ENCODE measurements around the gene ROR1. TPM values are rescaled to one million over a fixed set of nuclear protein-coding genes. Genes with fewer than 3 reads are reported as not detected.

The ROR1 gene
- total and polyA plus RNA-seq, 9 of the 15 experiments (the other 6 are each of a cell fraction or from before 2014, with no cell fraction given), result 0.02 TPM; not detected in 8

- no peak for TF ChIP-seq NR1H2 (CRISPR knock-in tag; IDR thresholded peaks at IDR 0.05)
Measured at GRCh38 chr1:64019818-64020217, 246.0 kb downstream of the ROR1 start (continued).

- no TSS peak for BruUV-seq (replicated peaks)
- intact Hi-C loops (cut with micrococcal nuclease) (no loop called here), in situ Hi-C loops (cut with MboI) (no loop called here)
- Histone ChIP-seq H3K9ac (ENCODE audit: insufficient read depth in 1 of 2, low read depth in 2 of 2, low read length in 2 of 2) (no peak overlapping the region), H4K20me1 (replicated peaks; ENCODE audit: control insufficient read depth, insufficient read depth, low read length) (no peaks in the 10 kb centered on the region), H2AFZ (ENCODE audit: low read depth, low read length) (no peak overlapping the region), H3K4me2 (ENCODE audit: insufficient read depth, low read length) (no peak overlapping the region), H3K36me3 (ENCODE audit: control insufficient read depth, insufficient read depth, low read length) (no peaks in the 10 kb centered on the region), H3K9me1 (ENCODE audit: control insufficient read depth, insufficient read depth, low read length) (no peaks in the 10 kb centered on the region), H3K27ac (ENCODE audit: extremely low read depth, low read depth, low read length) (no peak overlapping the region), H3K79me2 (ENCODE audit: control insufficient read depth, insufficient read depth, low read length) (no peaks in the 10 kb centered on the region), H3K4me1 (replicated peaks in 1 of 2; ENCODE audit: control insufficient read depth in 2 of 2, insufficient read depth in 2 of 2, low read length in 2 of 2) (no peaks in the 10 kb centered on the region), H3K27me3 (ENCODE audit: control insufficient read depth in 2 of 2, insufficient read depth in 2 of 2, low read length in 2 of 2) (no peaks in the 10 kb centered on the region), H3K9me3 (replicated peaks; ENCODE audit: control insufficient read depth, insufficient read depth, low read depth, low read length) (no peaks in the 10 kb centered on the region), H3K4me3 (no peak overlapping the region)
- ATAC-seq (no peak), FAIRE-seq (no peak), DNase-seq (ENCODE audit: extremely low read depth in 1 of 4, low spot score in 3 of 4) (no peak)
- ChIA-PET POLR2A (no interaction called here), CTCF (ENCODE audit: low intra/inter-chr PET ratio) (no interaction called here)
- WGBS (ENCODE audit: insufficient coverage, low coverage, missing lambda C conversion rate), result 5% methylated on average over 3 of the region's 3 CpGs
- TF ChIP-seq, protein P1, sequence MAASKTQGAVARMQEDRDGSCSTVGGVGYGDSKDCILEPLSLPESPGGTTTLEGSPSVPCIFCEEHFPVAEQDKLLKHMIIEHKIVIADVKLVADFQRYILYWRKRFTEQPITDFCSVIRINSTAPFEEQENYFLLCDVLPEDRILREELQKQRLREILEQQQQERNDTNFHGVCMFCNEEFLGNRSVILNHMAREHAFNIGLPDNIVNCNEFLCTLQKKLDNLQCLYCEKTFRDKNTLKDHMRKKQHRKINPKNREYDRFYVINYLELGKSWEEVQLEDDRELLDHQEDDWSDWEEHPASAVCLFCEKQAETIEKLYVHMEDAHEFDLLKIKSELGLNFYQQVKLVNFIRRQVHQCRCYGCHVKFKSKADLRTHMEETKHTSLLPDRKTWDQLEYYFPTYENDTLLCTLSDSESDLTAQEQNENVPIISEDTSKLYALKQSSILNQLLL (CRISPR knock-in tag; IDR thresholded peaks at IDR 0.05; ENCODE audit: borderline replicate concordance), result no peak
- TF ChIP-seq, protein P2, sequence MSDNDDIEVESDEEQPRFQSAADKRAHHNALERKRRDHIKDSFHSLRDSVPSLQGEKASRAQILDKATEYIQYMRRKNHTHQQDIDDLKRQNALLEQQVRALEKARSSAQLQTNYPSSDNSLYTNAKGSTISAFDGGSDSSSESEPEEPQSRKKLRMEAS (CRISPR knock-in tag; IDR thresholded peaks at IDR 0.05), result no peak
- TF ChIP-seq POU5F1 (IDR thresholded peaks at IDR 0.05; ENCODE audit: borderline replicate concordance, low read depth, low read length, partially characterized antibody) (no peak), THRA (IDR thresholded peaks at IDR 0.05) (no peak), ZBTB26 (CRISPR knock-in tag; IDR thresholded peaks at IDR 0.05) (no peak), MED1 (CRISPR knock-in tag; IDR thresholded peaks at IDR 0.05; ENCODE audit: borderline replicate concordance) (no peak), SREBF2 (CRISPR knock-in tag; IDR thresholded peaks at IDR 0.05) (no peak), DMBX1 (CRISPR knock-in tag; IDR thresholded peaks at IDR 0.05; ENCODE audit: borderline replicate concordance) (no peak), RUNX1 (IDR thresholded peaks at IDR 0.05; ENCODE audit: low read depth) (no peak), ZNF551 (CRISPR knock-in tag; IDR thresholded peaks at IDR 0.05) (no peak), EWSR1 (IDR thresholded peaks at IDR 0.05; ENCODE audit: borderline replicate concordance, low read depth, partially characterized antibody) (no peak), ZNF561 (CRISPR knock-in tag; conservative IDR thresholded peaks at IDR 0.05) (no peak), IFI16 (CRISPR knock-in tag; IDR thresholded peaks at IDR 0.05) (no peak), ZNF217 (CRISPR knock-in tag; IDR thresholded peaks at IDR 0.05) (no peak)
- TF ChIP-seq, protein P3, sequence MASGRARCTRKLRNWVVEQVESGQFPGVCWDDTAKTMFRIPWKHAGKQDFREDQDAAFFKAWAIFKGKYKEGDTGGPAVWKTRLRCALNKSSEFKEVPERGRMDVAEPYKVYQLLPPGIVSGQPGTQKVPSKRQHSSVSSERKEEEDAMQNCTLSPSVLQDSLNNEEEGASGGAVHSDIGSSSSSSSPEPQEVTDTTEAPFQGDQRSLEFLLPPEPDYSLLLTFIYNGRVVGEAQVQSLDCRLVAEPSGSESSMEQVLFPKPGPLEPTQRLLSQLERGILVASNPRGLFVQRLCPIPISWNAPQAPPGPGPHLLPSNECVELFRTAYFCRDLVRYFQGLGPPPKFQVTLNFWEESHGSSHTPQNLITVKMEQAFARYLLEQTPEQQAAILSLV (tag; IDR thresholded peaks at IDR 0.05), result no peak
Measured at GRCh38 chr1:64021066-64021465, 247.2 kb downstream of the ROR1 start.
